Measurements from ENCODE around the gene RNLS. TPM values are rescaled to one million over a fixed set of nuclear protein-coding genes. Genes with fewer than 3 reads are reported as not detected.

The RNLS gene
- total RNA-seq, 2 donors from 2014 or later, result 6.2 to 9.4 TPM

DNA sequence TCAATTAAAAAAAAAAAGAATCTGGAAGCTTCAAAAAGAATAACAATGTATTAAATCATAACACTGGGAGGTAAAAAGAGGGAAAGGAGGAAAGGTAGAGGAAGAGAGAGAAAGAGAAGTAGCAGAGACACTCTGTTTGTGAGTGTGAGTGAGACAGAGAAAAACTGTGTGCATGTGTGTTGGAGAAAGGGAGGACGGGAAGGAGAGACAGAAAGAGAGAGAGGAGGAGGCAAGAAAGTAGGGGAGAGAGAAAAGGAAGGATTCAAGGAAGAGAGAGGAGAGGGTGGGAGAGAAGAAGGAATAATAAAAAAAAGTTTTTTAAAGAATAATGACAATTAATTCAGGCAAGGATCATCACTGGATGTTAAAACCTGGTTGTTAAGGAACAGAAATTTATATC lies 77.9 kb downstream of the RNLS start:
- Histone ChIP-seq H3K4me3 (no peak overlapping the region), H3K36me3 (no peaks in the 10 kb centered on the region), H3K27me3 (replicated peaks; ENCODE audit: insufficient read depth) (no peaks in the 10 kb centered on the region), H3K9me3 (no peaks in the 10 kb centered on the region), H3K4me1 (ENCODE audit: control insufficient read depth in 1 of 2, low read depth in 2 of 2) (no peaks in the 10 kb centered on the region), H3K27ac (no peak overlapping the region)
- TF ChIP-seq, protein P1, sequence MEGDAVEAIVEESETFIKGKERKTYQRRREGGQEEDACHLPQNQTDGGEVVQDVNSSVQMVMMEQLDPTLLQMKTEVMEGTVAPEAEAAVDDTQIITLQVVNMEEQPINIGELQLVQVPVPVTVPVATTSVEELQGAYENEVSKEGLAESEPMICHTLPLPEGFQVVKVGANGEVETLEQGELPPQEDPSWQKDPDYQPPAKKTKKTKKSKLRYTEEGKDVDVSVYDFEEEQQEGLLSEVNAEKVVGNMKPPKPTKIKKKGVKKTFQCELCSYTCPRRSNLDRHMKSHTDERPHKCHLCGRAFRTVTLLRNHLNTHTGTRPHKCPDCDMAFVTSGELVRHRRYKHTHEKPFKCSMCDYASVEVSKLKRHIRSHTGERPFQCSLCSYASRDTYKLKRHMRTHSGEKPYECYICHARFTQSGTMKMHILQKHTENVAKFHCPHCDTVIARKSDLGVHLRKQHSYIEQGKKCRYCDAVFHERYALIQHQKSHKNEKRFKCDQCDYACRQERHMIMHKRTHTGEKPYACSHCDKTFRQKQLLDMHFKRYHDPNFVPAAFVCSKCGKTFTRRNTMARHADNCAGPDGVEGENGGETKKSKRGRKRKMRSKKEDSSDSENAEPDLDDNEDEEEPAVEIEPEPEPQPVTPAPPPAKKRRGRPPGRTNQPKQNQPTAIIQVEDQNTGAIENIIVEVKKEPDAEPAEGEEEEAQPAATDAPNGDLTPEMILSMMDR (IDR thresholded peaks at IDR 0.05), result no peak
- DNase-seq (ENCODE audit: low spot score), result no peak
- ATAC-seq (ENCODE audit: insufficient number of reproducible peaks, low FRiP score, low read depth), result no peak

DNA sequence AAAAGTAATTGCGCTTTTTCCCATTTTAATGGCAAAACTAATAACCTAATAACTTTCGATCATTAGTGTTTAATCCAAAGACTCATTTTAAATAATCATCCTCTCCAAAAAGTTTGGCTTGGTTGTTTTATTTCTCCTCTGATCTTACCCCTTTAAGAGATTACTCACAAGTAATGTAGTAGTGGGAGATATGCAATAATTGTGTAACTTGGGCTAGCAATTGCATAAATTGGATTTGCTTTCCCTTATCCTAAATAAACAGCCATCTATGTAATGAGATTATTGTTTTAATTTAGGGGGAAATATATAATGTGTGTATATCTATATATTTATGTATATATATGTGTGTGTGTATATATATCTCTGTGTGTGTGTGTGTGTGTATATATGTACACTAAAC lies 82.5 kb downstream of the RNLS start:
- no peak for ATAC-seq (ENCODE audit: insufficient number of reproducible peaks, low FRiP score, low read depth)
- H3K27ac ChIP-seq, result no peak overlapping the region

DNA sequence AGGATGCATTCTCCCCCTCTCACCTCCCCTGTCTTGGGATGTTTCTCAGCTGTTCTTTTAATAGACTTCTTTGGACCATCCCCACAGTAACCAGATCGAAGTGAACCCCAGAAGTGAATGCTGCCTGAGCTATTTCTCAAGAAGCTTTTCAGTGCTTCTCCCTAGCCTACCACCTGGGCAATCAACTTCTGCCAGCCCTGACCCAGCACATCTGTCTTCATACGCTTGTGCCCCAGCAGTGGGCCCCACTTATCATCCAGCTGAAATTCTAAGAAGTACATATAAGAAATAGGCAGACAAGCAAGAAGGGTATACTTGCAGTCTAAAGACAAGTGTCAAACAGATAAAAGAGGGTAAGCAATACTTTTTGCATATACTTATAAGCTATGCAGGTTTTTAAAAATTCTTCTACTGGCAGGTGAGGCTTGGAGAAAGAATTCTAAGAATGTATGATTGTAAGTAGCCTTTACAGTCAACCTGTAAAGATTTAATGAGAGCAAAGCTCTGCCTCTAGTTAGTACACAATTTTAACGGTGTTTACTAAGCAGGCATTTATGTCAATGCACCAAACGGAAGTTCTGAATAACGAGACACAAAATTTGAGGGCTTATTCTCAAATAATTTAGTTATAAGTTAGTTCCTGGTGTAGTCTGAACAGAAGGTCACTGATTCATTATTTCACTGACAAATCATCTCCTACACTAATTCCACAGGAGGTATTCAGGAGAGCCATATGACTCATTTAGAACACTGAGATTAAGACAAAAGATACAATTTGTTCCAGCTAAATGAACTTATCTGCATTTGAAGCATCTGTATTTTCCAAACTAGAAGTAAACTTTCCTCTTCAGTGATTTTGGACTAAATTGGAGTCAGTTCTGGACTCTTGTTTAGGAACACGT lies 83.3 kb downstream of the RNLS start:
- no peak for DNase-seq (ENCODE audit: low spot score)
- Histone ChIP-seq H3K4me3 (no peak overlapping the region), H3K9me3 (no peaks in the 10 kb centered on the region), H3K36me3 (no peaks in the 10 kb centered on the region), H3K4me1 (ENCODE audit: control insufficient read depth in 1 of 2, low read depth in 2 of 2) (no peaks in the 10 kb centered on the region), H3K27me3 (replicated peaks; ENCODE audit: insufficient read depth) (no peaks in the 10 kb centered on the region), H3K27ac (no peak overlapping the region)
- TF ChIP-seq, protein P1 (IDR thresholded peaks at IDR 0.05), result no peak
- ATAC-seq (ENCODE audit: insufficient number of reproducible peaks, low FRiP score, low read depth), result no peak

More for the DNA sequence above, 82.5 kb downstream of the RNLS start:
- DNase-seq (ENCODE audit: low spot score), result no peak
- no peaks in the 10 kb centered on the region for H3K9me3 ChIP-seq
- no peak overlapping the region for H3K4me3 ChIP-seq
- no peaks in the 10 kb centered on the region for H3K27me3 ChIP-seq (replicated peaks; ENCODE audit: insufficient read depth)
- no peaks in the 10 kb centered on the region for H3K4me1 ChIP-seq (ENCODE audit: control insufficient read depth in 1 of 2, low read depth in 2 of 2)
- TF ChIP-seq, protein P1 (IDR thresholded peaks at IDR 0.05), result no peak
- H3K36me3 ChIP-seq, result no peaks in the 10 kb centered on the region

DNA sequence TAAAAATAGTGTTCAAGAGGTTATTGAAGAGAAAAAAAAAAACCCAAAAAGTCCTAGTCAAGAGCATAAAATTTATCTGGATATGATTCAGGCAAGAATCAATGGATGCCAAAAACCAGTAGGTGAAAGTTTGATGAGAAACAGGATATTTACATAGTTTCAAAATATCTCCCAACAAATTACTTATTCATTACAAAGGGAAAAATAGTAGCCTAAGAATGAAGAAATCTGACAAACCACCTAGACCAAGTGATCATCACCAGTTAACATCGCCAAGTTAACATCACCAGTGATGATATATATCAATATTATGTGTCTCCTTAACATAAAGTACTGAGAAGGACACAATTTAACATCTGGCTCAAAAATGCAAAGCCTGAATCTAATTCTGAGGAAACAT lies 85.2 kb downstream of the RNLS start:
- no peak overlapping the region for H3K4me3 ChIP-seq
- ATAC-seq (ENCODE audit: insufficient number of reproducible peaks, low FRiP score, low read depth) (no peak), DNase-seq (ENCODE audit: low spot score) (no peak)
- no peaks in the 10 kb centered on the region for H3K9me3 ChIP-seq
- H3K4me1 ChIP-seq (ENCODE audit: control insufficient read depth in 1 of 2, low read depth in 2 of 2), result peaks cover 3 to 11% of the 10 kb centered on the region in 2 donors
- H3K36me3 ChIP-seq, result no peaks in the 10 kb centered on the region
- no peak overlapping the region for H3K27ac ChIP-seq
- no peaks in the 10 kb centered on the region for H3K27me3 ChIP-seq (replicated peaks; ENCODE audit: insufficient read depth)
- TF ChIP-seq, protein P1 (IDR thresholded peaks at IDR 0.05), result no peak

DNA sequence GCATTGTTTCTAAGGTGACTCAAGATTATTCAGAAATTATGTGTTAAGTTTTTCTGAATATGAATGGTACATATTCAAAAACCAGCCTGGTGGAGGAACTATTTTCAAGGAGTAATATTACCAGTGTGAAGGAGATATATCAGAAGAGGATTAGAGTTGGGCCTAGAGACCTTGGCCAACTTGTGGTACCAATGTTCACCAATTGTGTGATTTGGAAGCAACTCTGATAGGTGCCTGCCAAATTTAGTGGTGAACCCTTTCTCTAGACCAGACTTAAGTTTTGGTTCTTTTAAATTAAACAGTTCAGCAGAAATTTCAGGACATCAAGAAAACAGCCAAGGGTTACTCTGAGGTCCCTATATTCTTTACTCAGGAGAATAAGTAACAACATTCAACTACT lies 88.6 kb downstream of the RNLS start:
- ATAC-seq (ENCODE audit: insufficient number of reproducible peaks, low FRiP score, low read depth) (no peak), DNase-seq (ENCODE audit: low spot score) (no peak)
- TF ChIP-seq, protein P1 (IDR thresholded peaks at IDR 0.05), result no peak
- Histone ChIP-seq H3K27me3 (replicated peaks; ENCODE audit: insufficient read depth) (no peaks in the 10 kb centered on the region), H3K9me3 (no peaks in the 10 kb centered on the region), H3K36me3 (no peaks in the 10 kb centered on the region), H3K27ac (no peak overlapping the region), H3K4me3 (no peak overlapping the region), H3K4me1 (ENCODE audit: control insufficient read depth in 1 of 2, low read depth in 2 of 2) (peaks cover 6 to 16% of the 10 kb centered on the region in 2 donors)
